Measurements from ENCODE around the gene RASAL2. TPM values are rescaled to one million over a fixed set of nuclear protein-coding genes. Genes with fewer than 3 reads are reported as not detected.

The RASAL2 gene
- total RNA-seq, 1 experiment from 2014 or later = 22.2 TPM

DNA sequence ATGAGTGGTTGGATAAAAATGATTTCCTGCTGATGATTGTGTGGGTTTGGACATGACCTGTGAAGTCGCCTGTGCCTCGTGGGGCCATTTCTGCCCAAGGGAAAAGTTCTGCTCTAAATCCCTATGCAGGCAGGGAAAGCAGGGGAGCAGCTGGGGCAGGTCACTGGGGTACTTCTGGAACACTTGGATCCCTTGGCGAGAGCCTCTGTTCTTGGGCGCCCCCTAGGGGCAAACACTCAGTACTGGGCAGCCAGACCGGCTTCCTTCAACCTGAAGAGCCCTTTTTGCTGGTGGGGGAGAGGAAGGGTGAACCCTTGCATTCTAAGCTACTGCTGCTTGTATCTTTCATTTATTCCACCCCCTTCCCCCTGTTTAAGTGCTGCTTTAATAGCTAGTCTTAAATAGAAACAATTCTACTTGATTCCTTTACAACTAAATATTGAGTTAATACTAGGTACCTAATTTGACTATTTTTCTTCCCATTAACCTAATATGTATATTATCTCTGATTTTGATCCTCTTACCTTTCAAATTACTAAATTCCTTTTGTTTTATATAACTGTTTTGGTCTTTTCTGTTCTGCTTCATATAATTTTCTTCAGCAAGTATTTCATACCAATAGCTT lies 407.9 kb downstream of the RASAL2 start:
- Mint-ChIP-seq H3K27me3 (ENCODE audit: low read depth) (no peaks in the 10 kb centered on the region; the same call in 1 of the 2 replicates), H3K27ac (no peak overlapping the region), H3K36me3 (ENCODE audit: insufficient read depth in 1 of 3, low read depth in 3 of 3) (no peaks in the 10 kb centered on the region), H3K4me1 (peaks cover 6 to 13% of the 10 kb centered on the region in 2 experiments), H3K4me3 (no peak overlapping the region), H3K9me3 (no peaks in the 10 kb centered on the region)
- Histone ChIP-seq H3K18ac (ENCODE audit: insufficient read length, low read depth, low read length) (no peak overlapping the region), H3K23ac (ENCODE audit: insufficient read length, low read depth, low read length) (no peak overlapping the region), H2BK120ac (ENCODE audit: low read depth, low read length, poor library complexity, severe bottlenecking) (no peak overlapping the region), H2BK20ac (ENCODE audit: low read depth, low read length, poor library complexity, severe bottlenecking) (no peak overlapping the region), H3K4me1 (ENCODE audit: insufficient read depth, low read length) (no peaks in the 10 kb centered on the region), H2BK15ac (ENCODE audit: low read depth, low read length) (no peak overlapping the region), H3K4me2 (ENCODE audit: insufficient read depth, insufficient read length, low read length) (no peak overlapping the region), H3K56ac (ENCODE audit: insufficient read length, low read depth, low read length) (no peak overlapping the region), H3K14ac (ENCODE audit: insufficient read depth, low read length) (no peak overlapping the region), H2AFZ (ENCODE audit: low read length) (no peak overlapping the region), H2AK5ac (ENCODE audit: insufficient read length, low read length) (no peak overlapping the region), H3K4ac (ENCODE audit: low read depth, low read length) (no peak overlapping the region), H3K23me2 (ENCODE audit: insufficient read length, low read depth, low read length, poor library complexity, severe bottlenecking) (no peaks in the 10 kb centered on the region), H4K8ac (replicated peaks; ENCODE audit: insufficient read length, low read depth, low read length) (no peak overlapping the region), H3T11ph (ENCODE audit: low read length) (no peak overlapping the region), H4K91ac (ENCODE audit: insufficient read length, low read depth, low read length) (no peak overlapping the region), H2BK12ac (ENCODE audit: insufficient read length, low read depth, low read length) (no peak overlapping the region), H4K20me1 (ENCODE audit: control insufficient read depth, insufficient read depth, insufficient read length) (no peaks in the 10 kb centered on the region), H3K79me2 (ENCODE audit: insufficient read depth, low read length) (no peaks in the 10 kb centered on the region), H4K5ac (ENCODE audit: insufficient read length, low read depth, low read length) (no peak overlapping the region), H3K9me3 (ENCODE audit: control insufficient read depth, low read depth, low read length) (no peaks in the 10 kb centered on the region), H3K79me1 (ENCODE audit: insufficient read depth, low read depth, low read length, poor library complexity, severe bottlenecking) (no peaks in the 10 kb centered on the region), H3K9ac (ENCODE audit: extremely low read depth, insufficient read length, low read length) (no peak overlapping the region), H2BK5ac (ENCODE audit: insufficient read length, low read length) (no peak overlapping the region), H3K27ac (ENCODE audit: insufficient read length, low read depth, low read length) (no peak overlapping the region), H3K27me3 (ENCODE audit: insufficient read depth, low read length) (no peaks in the 10 kb centered on the region)
- WGBS (ENCODE audit: extremely low coverage, insufficient read length, low lambda C conversion rate) = no CpG with 5 or more reads among the region's 5 CpGs
- TF ChIP-seq, protein P1, sequence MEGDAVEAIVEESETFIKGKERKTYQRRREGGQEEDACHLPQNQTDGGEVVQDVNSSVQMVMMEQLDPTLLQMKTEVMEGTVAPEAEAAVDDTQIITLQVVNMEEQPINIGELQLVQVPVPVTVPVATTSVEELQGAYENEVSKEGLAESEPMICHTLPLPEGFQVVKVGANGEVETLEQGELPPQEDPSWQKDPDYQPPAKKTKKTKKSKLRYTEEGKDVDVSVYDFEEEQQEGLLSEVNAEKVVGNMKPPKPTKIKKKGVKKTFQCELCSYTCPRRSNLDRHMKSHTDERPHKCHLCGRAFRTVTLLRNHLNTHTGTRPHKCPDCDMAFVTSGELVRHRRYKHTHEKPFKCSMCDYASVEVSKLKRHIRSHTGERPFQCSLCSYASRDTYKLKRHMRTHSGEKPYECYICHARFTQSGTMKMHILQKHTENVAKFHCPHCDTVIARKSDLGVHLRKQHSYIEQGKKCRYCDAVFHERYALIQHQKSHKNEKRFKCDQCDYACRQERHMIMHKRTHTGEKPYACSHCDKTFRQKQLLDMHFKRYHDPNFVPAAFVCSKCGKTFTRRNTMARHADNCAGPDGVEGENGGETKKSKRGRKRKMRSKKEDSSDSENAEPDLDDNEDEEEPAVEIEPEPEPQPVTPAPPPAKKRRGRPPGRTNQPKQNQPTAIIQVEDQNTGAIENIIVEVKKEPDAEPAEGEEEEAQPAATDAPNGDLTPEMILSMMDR (conservative IDR thresholded peaks at IDR 0.05) = peak; percentile 93
- peak; percentile 87 for DNase-seq
